Left lung (tissue), 10 donors: ENCODE data around the gene ATXN1. TPM values are rescaled to one million over a fixed set of nuclear protein-coding genes. Genes with fewer than 3 reads are reported as not detected.

Experiments used
- ATAC-seq: fragments of 200-7000 bp; cut with Tn5 transposase; one replicate; pipeline ENCODE4 v1.9.1; 2020; ENCODE audit warnings: moderate library complexity
- DNase-seq, 4 donors: peaks; one replicate each; pipeline ENCODE4 v3.0.0-alpha.2; 2013 to 2020
- H3K27ac ChIP-seq, 2 donors: fragments of 200-600 bp; sonication (generic) in 1 of 2; one replicate each; pipeline versions ENCODE4 v1.5.0 to v1.8.0; 2020 to 2021
- H3K27me3 ChIP-seq, 2 donors: fragments of 200-600 bp; sonication (generic) in 1 of 2; one replicate each; pipeline versions ENCODE4 v1.5.0 to v1.8.0; 2020 to 2021
- H3K36me3 ChIP-seq, 2 donors: fragments of 200-600 bp; sonication (generic) in 1 of 2; one replicate each; pipeline versions ENCODE4 v1.5.0 to v1.8.0; 2020 to 2021
- H3K4me1 ChIP-seq, 2 donors: fragments of 200-600 bp; one replicate each; pipeline ENCODE4 v1.8.0; 2021
- H3K4me3 ChIP-seq, 2 donors: fragments of 200-600 bp; sonication (generic) in 1 of 2; one replicate each; pipeline versions ENCODE4 v1.5.0 to v1.8.0; 2020 to 2021; ENCODE audit warnings: mild to moderate bottlenecking in 1 of 2
- H3K9me3 ChIP-seq, 2 donors: fragments of 200-600 bp; sonication (generic) in 1 of 2; one replicate each; pipeline versions ENCODE4 v1.5.0 to v1.8.0; 2020 to 2021
- intact Hi-C, 2 donors: fragments of 100-400 bp; cut with DNase I; formaldehyde crosslinking; loops; one replicate each; pipeline versions ENCODE4 v1.11.2 to v1.14.2; 2022
- polyA plus RNA-seq, 6 donors: library from polyadenylated mRNA; unstranded; fragments of 120-200 nt; gene quantifications; one replicate each; pipeline ENCODE4 v1.2.1, GENCODE V29; 2013; ENCODE audit not compliant: insufficient read length in 6 of 6
- total RNA-seq, 2 donors: library from RNA; stranded (reverse); fragmentation: NEBNext Ultra II Directional; extraction: Animal tissue kit (Norgen Biotek cat#: 25700); gene quantifications; one replicate each; pipeline ENCODE4 v1.2.1, GENCODE V29; 2021
- TF ChIP-seq, protein P1 (sequence below), 2 donors: fragments of 200-600 bp; sonication (generic) in 1 of 2; IDR thresholded peaks; one replicate each; pipeline versions ENCODE4 v1.5.0 to v1.8.0; 2021; ENCODE audit warnings: antibody characterized with exemption in 2 of 2
- donor health status: DM: no; HTN: yes; CAD: no.
- donor health status: DM: no; HTN: no; CAD: no.

Gene ATXN1
- total and polyA plus RNA-seq, 8 donors: 23.3 to 67.4 (median 27.3) TPM

DNA sequence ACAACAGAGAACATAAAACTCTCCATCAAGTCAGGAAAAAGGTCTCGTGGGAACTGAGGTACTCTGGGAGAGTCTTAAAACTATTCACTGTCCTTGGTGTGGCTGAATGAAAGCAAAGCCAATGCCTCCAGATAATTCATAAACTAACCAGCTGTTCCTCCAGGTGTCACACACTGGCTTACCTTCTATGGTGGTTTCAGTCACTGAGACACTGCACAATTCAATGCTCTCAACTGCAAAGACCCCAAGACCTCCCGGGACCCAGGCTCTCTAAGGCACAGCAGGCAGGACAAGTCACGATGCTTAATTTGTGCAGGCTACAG, 422.0 kb downstream of the ATXN1 start:
- intact Hi-C loops: loop anchor here (5.0 to 10.0 kb wide), 4 partner anchors 73 to 426 kb away; partner anchors contain the start of gene ATXN1 (in 2 of the 2)
- ATAC-seq (no peak), DNase-seq (no peak)
- no peaks in the 10 kb centered on the region for H3K27me3 ChIP-seq
- H3K4me1 ChIP-seq: peaks cover 4 to 49% of the 10 kb centered on the region in 2 donors
- no peaks in the 10 kb centered on the region for H3K36me3 ChIP-seq
- peak overlapping the region in 1 of 2 donors; percentile 20 for H3K27ac ChIP-seq
- TF ChIP-seq, protein P1, sequence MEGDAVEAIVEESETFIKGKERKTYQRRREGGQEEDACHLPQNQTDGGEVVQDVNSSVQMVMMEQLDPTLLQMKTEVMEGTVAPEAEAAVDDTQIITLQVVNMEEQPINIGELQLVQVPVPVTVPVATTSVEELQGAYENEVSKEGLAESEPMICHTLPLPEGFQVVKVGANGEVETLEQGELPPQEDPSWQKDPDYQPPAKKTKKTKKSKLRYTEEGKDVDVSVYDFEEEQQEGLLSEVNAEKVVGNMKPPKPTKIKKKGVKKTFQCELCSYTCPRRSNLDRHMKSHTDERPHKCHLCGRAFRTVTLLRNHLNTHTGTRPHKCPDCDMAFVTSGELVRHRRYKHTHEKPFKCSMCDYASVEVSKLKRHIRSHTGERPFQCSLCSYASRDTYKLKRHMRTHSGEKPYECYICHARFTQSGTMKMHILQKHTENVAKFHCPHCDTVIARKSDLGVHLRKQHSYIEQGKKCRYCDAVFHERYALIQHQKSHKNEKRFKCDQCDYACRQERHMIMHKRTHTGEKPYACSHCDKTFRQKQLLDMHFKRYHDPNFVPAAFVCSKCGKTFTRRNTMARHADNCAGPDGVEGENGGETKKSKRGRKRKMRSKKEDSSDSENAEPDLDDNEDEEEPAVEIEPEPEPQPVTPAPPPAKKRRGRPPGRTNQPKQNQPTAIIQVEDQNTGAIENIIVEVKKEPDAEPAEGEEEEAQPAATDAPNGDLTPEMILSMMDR (IDR thresholded peaks at IDR 0.05): no peak
- no peak overlapping the region for H3K4me3 ChIP-seq
- H3K9me3 ChIP-seq: no peaks in the 10 kb centered on the region

DNA sequence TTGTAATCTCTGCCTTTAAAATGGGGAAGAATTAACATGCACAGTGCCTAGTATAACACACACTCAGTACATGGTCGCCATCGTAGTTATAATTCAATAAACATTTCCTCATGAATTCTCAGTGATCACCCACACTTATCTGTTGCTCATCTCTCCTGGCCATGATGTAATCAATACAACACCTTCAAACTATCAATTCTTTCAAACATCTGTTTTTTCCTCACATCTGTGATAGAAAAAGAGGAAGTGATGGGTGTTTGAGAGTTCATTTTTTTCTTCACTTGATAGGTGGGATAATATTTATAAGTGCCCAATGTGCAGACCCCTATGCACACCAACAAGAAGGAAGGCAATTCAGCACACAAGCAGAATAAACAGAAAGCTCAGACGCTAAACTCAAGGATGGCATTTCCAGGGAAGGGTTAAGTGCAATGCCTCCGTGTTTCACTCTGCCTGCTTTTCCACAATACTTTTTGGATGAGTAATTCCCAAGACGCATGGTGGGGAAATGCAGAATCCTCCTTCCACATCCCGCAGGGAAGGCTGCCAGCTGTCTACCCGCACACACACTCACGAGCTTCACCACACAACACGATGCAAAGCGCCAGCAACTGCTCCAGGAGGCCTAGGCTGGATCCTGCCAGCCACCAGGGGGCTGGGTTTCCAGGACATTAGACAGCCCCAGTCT, 422.5 kb downstream of the ATXN1 start:
- peaks cover 4 to 49% of the 10 kb centered on the region in 2 donors for H3K4me1 ChIP-seq
- ATAC-seq (peak; percentile 53), DNase-seq (peak in 2 of 4 donors; percentile 50 to 79)
- intact Hi-C loops: loop anchor here (5.0 to 10.0 kb wide), 4 partner anchors 74 to 426 kb away; partner anchors contain the start of gene ATXN1 (in 2 of the 2)
- H3K27me3 ChIP-seq: no peaks in the 10 kb centered on the region
- no peak overlapping the region for H3K4me3 ChIP-seq
- H3K36me3 ChIP-seq: no peaks in the 10 kb centered on the region
- no peaks in the 10 kb centered on the region for H3K9me3 ChIP-seq
- TF ChIP-seq, protein P1 (IDR thresholded peaks at IDR 0.05): peak in 1 of 2 donors; percentile 47
- H3K27ac ChIP-seq: peak overlapping the region in 1 of 2 donors; percentile 20

DNA sequence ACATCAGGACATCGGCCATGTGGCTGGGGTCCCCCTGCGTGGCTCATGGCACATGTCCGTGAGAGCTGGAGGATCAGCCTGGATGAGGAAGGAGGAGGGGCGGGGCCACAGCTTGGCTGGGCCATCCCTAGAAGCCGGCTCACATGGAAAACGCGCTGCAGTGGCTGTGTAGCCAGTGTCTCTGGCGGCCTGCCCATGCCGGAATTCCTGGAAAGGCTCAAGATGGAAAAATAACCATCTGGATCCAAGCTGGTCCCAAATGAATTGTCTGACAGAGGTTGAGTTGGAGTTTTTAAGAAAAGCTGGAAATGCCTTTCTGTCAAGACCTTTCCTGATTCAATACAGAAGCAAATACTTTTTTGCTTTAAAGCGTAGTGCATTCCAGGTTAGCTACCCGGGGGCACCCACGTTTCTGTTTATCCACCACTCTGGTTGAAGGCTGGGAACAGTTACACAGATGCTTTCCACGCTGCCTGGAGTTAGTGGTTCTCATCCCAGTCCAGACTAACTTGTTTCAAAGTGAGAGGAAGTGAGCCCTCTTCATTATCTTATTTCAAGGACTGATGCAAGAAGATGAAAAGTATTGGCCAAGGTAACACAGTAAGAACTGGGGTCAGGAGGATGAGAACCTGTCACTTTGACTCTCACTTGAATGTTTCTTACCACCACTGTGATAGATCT, 423.8 kb downstream of the ATXN1 start:
- peak in 3 of 4 donors; percentile 81 to 91 (median 89) for DNase-seq
- peak; percentile 52 for ATAC-seq
- peaks cover 4 to 54% of the 10 kb centered on the region in 2 donors for H3K4me1 ChIP-seq

DNA sequence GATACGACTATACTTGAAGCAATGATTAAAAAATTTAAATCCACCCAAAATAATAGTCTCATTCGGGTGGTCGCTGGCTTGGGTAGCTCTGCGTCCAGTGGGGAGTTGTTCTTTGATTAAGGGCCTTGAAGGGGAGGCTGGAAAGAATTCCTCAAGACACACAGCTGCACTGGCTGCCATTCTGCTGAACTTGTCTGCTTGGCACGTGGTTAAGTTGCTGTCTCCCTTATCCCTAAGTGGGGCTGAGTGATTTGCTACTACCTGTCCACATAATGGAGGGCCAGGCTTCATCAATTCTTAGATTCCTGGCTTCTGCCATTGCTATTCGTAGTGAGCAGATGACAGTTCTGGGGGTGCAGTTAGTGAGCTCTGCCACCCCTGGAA, 424.4 kb downstream of the ATXN1 start:
- no peak overlapping the region for H3K27ac ChIP-seq
- no peaks in the 10 kb centered on the region for H3K27me3 ChIP-seq
- DNase-seq (peak in 1 of 4 donors; percentile 32), ATAC-seq (no peak)
- no peak overlapping the region for H3K4me3 ChIP-seq
- no peaks in the 10 kb centered on the region for H3K36me3 ChIP-seq
- TF ChIP-seq, protein P1 (IDR thresholded peaks at IDR 0.05): no peak
- no peaks in the 10 kb centered on the region for H3K9me3 ChIP-seq
- H3K4me1 ChIP-seq: peaks cover 4 to 54% of the 10 kb centered on the region in 2 donors
- intact Hi-C loops: loop anchor here (5.0 to 10.0 kb wide), 4 partner anchors 75 to 428 kb away; partner anchors contain the start of gene ATXN1 (in 2 of the 2)

More for the DNA sequence above, 423.8 kb downstream of the ATXN1 start:
- no peaks in the 10 kb centered on the region for H3K27me3 ChIP-seq
- H3K36me3 ChIP-seq: no peaks in the 10 kb centered on the region
- peak overlapping the region in 1 of 2 donors; percentile 21 for H3K27ac ChIP-seq
- TF ChIP-seq, protein P1 (IDR thresholded peaks at IDR 0.05): no peak
- no peaks in the 10 kb centered on the region for H3K9me3 ChIP-seq
- H3K4me3 ChIP-seq: no peak overlapping the region
- intact Hi-C loops: loop anchor here (5.0 to 10.0 kb wide), 4 partner anchors 75 to 427 kb away; partner anchors contain the start of gene ATXN1 (in 2 of the 2)
